ENCODE measurements around the gene SLC11A1. TPM values are rescaled to one million over a fixed set of nuclear protein-coding genes. Genes with fewer than 3 reads are reported as not detected.

SLC11A1 gene
- total RNA-seq, 4 donors from 2014 or later = 5.9 to 23.0 (median 9.5) TPM

GRCh38 chr2:218357236-218358177 lies 24.6 kb upstream of the SLC11A1 start:
- 74 to 84% methylated on average over 7 to 11 of the region's 17 CpGs for WGBS, 2 donors (ENCODE audit: low coverage in 1 of 2)
- H3K27me3 ChIP-seq = no peaks in the 10 kb centered on the region
- TF ChIP-seq CTCF (IDR thresholded peaks at IDR 0.05) (no peak), EP300 (IDR thresholded peaks at IDR 0.05) (no peak), POLR2AphosphoS5 (IDR thresholded peaks at IDR 0.05) (no peak), POLR2A (IDR thresholded peaks at IDR 0.05) (no peak)
- ATAC-seq = no peak
- H3K4me3 ChIP-seq = no peak overlapping the region
- no peaks in the 10 kb centered on the region for H3K9me3 ChIP-seq
- peaks cover 0 to 8% (median 0%) of the 10 kb centered on the region in 3 donors for H3K4me1 ChIP-seq
- H3K36me3 ChIP-seq = no peaks in the 10 kb centered on the region
- H3K27ac ChIP-seq = no peak overlapping the region

- peaks cover 0 to 8% (median 0%) of the 10 kb centered on the region in 3 donors for H3K4me1 ChIP-seq
- no peaks in the 10 kb centered on the region for H3K9me3 ChIP-seq
- H3K27ac ChIP-seq = no peak overlapping the region
- no peaks in the 10 kb centered on the region for H3K36me3 ChIP-seq
- H3K4me3 ChIP-seq = no peak overlapping the region
- 74 to 100% methylated on average over 2 to 3 of the region's 4 CpGs for WGBS, 2 donors (ENCODE audit: low coverage in 1 of 2)
- ATAC-seq = no peak
- no peaks in the 10 kb centered on the region for H3K27me3 ChIP-seq
- TF ChIP-seq CTCF (IDR thresholded peaks at IDR 0.05) = no peak
- no peak for TF ChIP-seq POLR2AphosphoS5 (IDR thresholded peaks at IDR 0.05)
- no peak for TF ChIP-seq POLR2A (IDR thresholded peaks at IDR 0.05)
- no peak for TF ChIP-seq EP300 (IDR thresholded peaks at IDR 0.05)
These were observed 21.6 kb upstream of the SLC11A1 start for GRCh38 chr2:218360453-218360852.

- no peak for ATAC-seq
- no peak overlapping the region for H3K27ac ChIP-seq
- peaks cover 0 to 8% (median 0%) of the 10 kb centered on the region in 3 donors for H3K9me3 ChIP-seq
- no peaks in the 10 kb centered on the region for H3K36me3 ChIP-seq
- 75% methylated on average over 2 of the region's 8 CpGs; no CpG with 5 or more reads in 1 of the 2 donors for WGBS, 2 donors (ENCODE audit: low coverage in 1 of 2)
- TF ChIP-seq POLR2AphosphoS5 (IDR thresholded peaks at IDR 0.05) (no peak), POLR2A (IDR thresholded peaks at IDR 0.05) (no peak), CTCF (IDR thresholded peaks at IDR 0.05) (no peak), EP300 (IDR thresholded peaks at IDR 0.05) (no peak)
- H3K27me3 ChIP-seq = no peaks in the 10 kb centered on the region
- H3K4me3 ChIP-seq = no peak overlapping the region
- H3K4me1 ChIP-seq = peaks cover 0 to 6% (median 0%) of the 10 kb centered on the region in 3 donors
These were observed 19.5 kb upstream of the SLC11A1 start for GRCh38 chr2:218362606-218363005.

GRCh38 chr2:218363736-218364135 lies 18.3 kb upstream of the SLC11A1 start:
- no peaks in the 10 kb centered on the region for H3K27me3 ChIP-seq
- ATAC-seq = no peak
- no peak overlapping the region for H3K27ac ChIP-seq
- no peak for TF ChIP-seq POLR2A (IDR thresholded peaks at IDR 0.05)
- no peak for TF ChIP-seq CTCF (IDR thresholded peaks at IDR 0.05)
- no peak for TF ChIP-seq POLR2AphosphoS5 (IDR thresholded peaks at IDR 0.05)
- no peak for TF ChIP-seq EP300 (IDR thresholded peaks at IDR 0.05)
- 81 to 83% methylated on average over 3 of the region's 3 CpGs for WGBS, 2 donors (ENCODE audit: low coverage in 1 of 2)
- peaks cover 0 to 16% (median 0%) of the 10 kb centered on the region in 3 donors for H3K4me1 ChIP-seq
- no peaks in the 10 kb centered on the region for H3K36me3 ChIP-seq
- peaks cover 0 to 8% (median 0%) of the 10 kb centered on the region in 3 donors for H3K9me3 ChIP-seq
- no peak overlapping the region for H3K4me3 ChIP-seq
